Measurements from ENCODE around the gene NACC2.

The NACC2 gene

GRCh38 chr9:136142859-136143214 is 47.7 kb upstream of the NACC2 start:
- Histone ChIP-seq H3K9me3 (replicated peaks; ENCODE audit: insufficient read depth, low read length) (no peaks in the 10 kb centered on the region), H4K20me1 (ENCODE audit: insufficient read depth, low read length) (no peaks in the 10 kb centered on the region), H3K4me2 (ENCODE audit: low read depth, low read length) (no peak overlapping the region), H3K27ac (ENCODE audit: low read length) (no peak overlapping the region), H3K4me1 (ENCODE audit: low read length) (no peaks in the 10 kb centered on the region), H3K27me3 (replicated peaks; ENCODE audit: insufficient read depth, low read length) (peaks cover 91% of the 10 kb centered on the region), H3F3A (ENCODE audit: insufficient read depth, low read length) (no peaks in the 10 kb centered on the region), H2AFZ (ENCODE audit: low read length) (no peak overlapping the region), H3K36me3 (replicated peaks; ENCODE audit: insufficient read depth, low read length) (no peaks in the 10 kb centered on the region), H3K4me3 (ENCODE audit: low read length) (no peak overlapping the region), H3K9me2 (replicated peaks; ENCODE audit: insufficient read depth, low read length) (no peaks in the 10 kb centered on the region), H3K9ac (ENCODE audit: low read length) (no peak overlapping the region), H3K79me2 (ENCODE audit: low read length) (no peaks in the 10 kb centered on the region)
- TF ChIP-seq EZH2phosphoT487 (IDR thresholded peaks at IDR 0.05; ENCODE audit: low read length) (no peak), EZH2 (optimal IDR thresholded peaks at IDR 0.05; ENCODE audit: low read depth, low read length) (no peak), CTCF (IDR thresholded peaks at IDR 0.05; ENCODE audit: low read length) (no peak)
- DNase-seq = no peak

- DNase-seq = no peak
- no peak overlapping the region for H3K9ac ChIP-seq (ENCODE audit: low read length)
- no peaks in the 10 kb centered on the region for H4K20me1 ChIP-seq (ENCODE audit: insufficient read depth, low read length)
- H3K4me1 ChIP-seq (ENCODE audit: low read length) = no peaks in the 10 kb centered on the region
- TF ChIP-seq EZH2 (optimal IDR thresholded peaks at IDR 0.05; ENCODE audit: low read depth, low read length) (no peak), EZH2phosphoT487 (IDR thresholded peaks at IDR 0.05; ENCODE audit: low read length) (no peak), CTCF (IDR thresholded peaks at IDR 0.05; ENCODE audit: low read length) (no peak)
- no peaks in the 10 kb centered on the region for H3K9me2 ChIP-seq (replicated peaks; ENCODE audit: insufficient read depth, low read length)
- H3K4me3 ChIP-seq (ENCODE audit: low read length) = no peak overlapping the region
- H3F3A ChIP-seq (ENCODE audit: insufficient read depth, low read length) = no peaks in the 10 kb centered on the region
- H3K79me2 ChIP-seq (ENCODE audit: low read length) = no peaks in the 10 kb centered on the region
- no peak overlapping the region for H3K4me2 ChIP-seq (ENCODE audit: low read depth, low read length)
- H3K27me3 ChIP-seq (replicated peaks; ENCODE audit: insufficient read depth, low read length) = peaks cover 91% of the 10 kb centered on the region
- no peak overlapping the region for H3K27ac ChIP-seq (ENCODE audit: low read length)
- H3K9me3 ChIP-seq (replicated peaks; ENCODE audit: insufficient read depth, low read length) = no peaks in the 10 kb centered on the region
- H3K36me3 ChIP-seq (replicated peaks; ENCODE audit: insufficient read depth, low read length) = no peaks in the 10 kb centered on the region
- H2AFZ ChIP-seq (ENCODE audit: low read length) = no peak overlapping the region
Observed at GRCh38 chr9:136142414-136142796, 47.3 kb upstream of the NACC2 start.

GRCh38 chr9:136141682-136142413 is 46.8 kb upstream of the NACC2 start:
- no peak for TF ChIP-seq CTCF (IDR thresholded peaks at IDR 0.05; ENCODE audit: low read length)
- no peak for TF ChIP-seq EZH2phosphoT487 (IDR thresholded peaks at IDR 0.05; ENCODE audit: low read length)
- no peak for TF ChIP-seq EZH2 (optimal IDR thresholded peaks at IDR 0.05; ENCODE audit: low read depth, low read length)
- H3K36me3 ChIP-seq (replicated peaks; ENCODE audit: insufficient read depth, low read length) = no peaks in the 10 kb centered on the region
- H2AFZ ChIP-seq (ENCODE audit: low read length) = no peak overlapping the region
- no peaks in the 10 kb centered on the region for H3F3A ChIP-seq (ENCODE audit: insufficient read depth, low read length)
- H3K27ac ChIP-seq (ENCODE audit: low read length) = no peak overlapping the region
- H3K9me2 ChIP-seq (replicated peaks; ENCODE audit: insufficient read depth, low read length) = no peaks in the 10 kb centered on the region
- H3K4me1 ChIP-seq (ENCODE audit: low read length) = no peaks in the 10 kb centered on the region
- no peak for DNase-seq
- H3K9ac ChIP-seq (ENCODE audit: low read length) = no peak overlapping the region
- peaks cover 91% of the 10 kb centered on the region for H3K27me3 ChIP-seq (replicated peaks; ENCODE audit: insufficient read depth, low read length)
- no peaks in the 10 kb centered on the region for H3K9me3 ChIP-seq (replicated peaks; ENCODE audit: insufficient read depth, low read length)
- no peak overlapping the region for H3K4me3 ChIP-seq (ENCODE audit: low read length)
- H3K79me2 ChIP-seq (ENCODE audit: low read length) = no peaks in the 10 kb centered on the region
- H3K4me2 ChIP-seq (ENCODE audit: low read depth, low read length) = no peak overlapping the region
- no peaks in the 10 kb centered on the region for H4K20me1 ChIP-seq (ENCODE audit: insufficient read depth, low read length)

All from MM.1S (cell line).